ENCODE data around the gene SCN10A. TPM values are rescaled to one million over a fixed set of nuclear protein-coding genes. Genes with fewer than 3 reads are reported as not detected.

SCN10A gene
- total RNA-seq, 4 donors from 2014 or later = not detected

DNA sequence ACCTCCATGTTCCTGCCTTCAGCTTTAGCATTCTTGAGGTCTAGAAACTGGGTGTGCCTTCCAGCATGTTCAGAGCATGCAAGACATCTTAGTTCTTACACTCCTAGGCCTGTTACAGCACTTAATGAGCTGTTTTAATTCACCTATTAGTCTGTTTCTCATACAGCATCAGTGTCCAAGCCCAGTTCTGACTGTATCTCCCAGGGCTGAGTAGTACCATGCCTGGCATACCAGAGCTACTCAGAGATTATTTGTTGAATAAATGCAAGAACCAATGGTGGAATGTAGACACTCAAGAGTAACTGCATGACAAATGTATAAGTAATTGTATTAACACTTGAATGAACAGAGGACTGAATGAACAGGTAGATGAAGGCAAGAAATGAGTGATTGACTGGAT is 104.7 kb downstream of the SCN10A start:
- TF ChIP-seq, protein P1, sequence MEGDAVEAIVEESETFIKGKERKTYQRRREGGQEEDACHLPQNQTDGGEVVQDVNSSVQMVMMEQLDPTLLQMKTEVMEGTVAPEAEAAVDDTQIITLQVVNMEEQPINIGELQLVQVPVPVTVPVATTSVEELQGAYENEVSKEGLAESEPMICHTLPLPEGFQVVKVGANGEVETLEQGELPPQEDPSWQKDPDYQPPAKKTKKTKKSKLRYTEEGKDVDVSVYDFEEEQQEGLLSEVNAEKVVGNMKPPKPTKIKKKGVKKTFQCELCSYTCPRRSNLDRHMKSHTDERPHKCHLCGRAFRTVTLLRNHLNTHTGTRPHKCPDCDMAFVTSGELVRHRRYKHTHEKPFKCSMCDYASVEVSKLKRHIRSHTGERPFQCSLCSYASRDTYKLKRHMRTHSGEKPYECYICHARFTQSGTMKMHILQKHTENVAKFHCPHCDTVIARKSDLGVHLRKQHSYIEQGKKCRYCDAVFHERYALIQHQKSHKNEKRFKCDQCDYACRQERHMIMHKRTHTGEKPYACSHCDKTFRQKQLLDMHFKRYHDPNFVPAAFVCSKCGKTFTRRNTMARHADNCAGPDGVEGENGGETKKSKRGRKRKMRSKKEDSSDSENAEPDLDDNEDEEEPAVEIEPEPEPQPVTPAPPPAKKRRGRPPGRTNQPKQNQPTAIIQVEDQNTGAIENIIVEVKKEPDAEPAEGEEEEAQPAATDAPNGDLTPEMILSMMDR (IDR thresholded peaks at IDR 0.05; ENCODE audit: low read depth) = no peak

DNA sequence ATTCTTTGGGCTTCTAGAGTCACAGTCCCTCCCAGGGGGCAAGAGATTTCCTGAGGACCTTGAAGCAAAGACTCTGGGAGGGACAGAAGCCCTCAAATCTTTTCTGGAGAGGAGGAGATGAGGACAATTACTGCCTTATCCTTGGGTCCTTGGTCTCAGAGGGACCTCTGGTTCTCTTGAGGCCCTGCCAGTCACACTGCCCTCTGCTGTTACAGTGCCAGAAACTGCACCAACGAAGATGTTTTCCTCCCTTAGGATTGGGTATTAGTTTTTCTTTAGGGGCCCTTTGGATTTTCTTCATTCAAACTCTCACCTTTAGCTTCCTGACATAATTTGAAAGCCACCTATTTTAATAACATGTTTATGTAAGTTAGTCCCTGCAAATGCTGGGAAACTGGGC is 108.3 kb downstream of the SCN10A start:
- TF ChIP-seq, protein P1 (IDR thresholded peaks at IDR 0.05; ENCODE audit: low read depth) = no peak

DNA sequence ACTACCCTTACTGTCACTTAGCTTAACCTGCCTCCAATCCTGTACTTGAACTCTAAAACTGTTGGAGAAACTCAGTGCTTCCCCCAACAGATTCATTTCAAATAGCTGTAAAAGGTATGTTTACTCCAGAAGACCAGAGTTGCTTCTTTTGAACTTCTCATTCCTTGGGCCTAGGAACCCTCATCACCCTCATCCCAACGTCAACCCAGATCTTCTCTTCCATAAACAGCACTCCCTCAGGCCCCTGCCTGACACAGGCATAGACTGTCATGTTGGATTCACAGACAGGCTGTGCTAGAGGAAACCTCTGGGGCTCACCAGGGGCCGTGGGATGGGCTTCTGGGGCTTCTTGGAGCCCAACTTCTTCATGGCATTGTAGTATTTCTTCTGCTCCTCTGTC is 109.1 kb downstream of the SCN10A start:
- TF ChIP-seq, protein P1 (IDR thresholded peaks at IDR 0.05; ENCODE audit: low read depth) = no peak

DNA sequence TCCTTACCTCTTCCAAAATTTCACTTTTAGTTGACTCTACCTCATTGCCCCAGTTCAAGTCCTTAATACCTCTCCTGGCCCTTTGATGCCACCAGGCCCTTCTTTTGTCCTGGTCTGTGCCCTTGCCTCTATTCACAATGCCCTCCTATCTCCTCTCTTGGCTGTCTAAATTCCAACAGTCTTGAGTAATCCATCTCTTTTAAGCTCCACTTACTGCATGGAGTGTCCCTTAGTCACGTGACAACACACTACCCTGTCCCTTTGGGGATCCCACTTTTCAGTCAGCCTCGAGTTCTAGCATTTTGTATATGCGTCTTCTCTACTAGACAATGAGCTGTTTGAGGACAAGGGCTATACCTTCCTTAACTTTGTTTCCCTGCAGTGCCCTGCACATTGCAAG is 113.8 kb downstream of the SCN10A start:
- TF ChIP-seq, protein P1 (IDR thresholded peaks at IDR 0.05; ENCODE audit: low read depth) = no peak

DNA sequence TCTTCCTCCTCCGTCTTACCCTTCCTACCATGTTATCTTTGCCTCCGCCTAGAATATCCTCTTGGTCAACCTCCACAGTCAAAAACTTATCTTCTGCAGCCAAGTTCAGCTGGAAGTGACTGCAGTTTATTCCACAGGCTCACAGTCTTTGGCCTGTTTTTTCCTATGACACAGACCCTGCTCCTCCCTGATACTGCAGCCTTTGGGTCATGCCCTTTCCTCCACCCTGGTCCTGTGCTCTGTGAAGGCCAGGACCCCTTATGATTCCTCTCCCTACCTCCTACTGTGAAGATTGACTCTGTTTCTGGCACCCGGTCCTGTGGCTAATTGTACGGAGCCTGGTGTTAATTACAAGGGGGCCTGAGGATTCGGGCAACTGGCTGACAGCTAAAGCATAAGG is 117.3 kb downstream of the SCN10A start:
- TF ChIP-seq, protein P1 (IDR thresholded peaks at IDR 0.05; ENCODE audit: low read depth) = no peak

DNA sequence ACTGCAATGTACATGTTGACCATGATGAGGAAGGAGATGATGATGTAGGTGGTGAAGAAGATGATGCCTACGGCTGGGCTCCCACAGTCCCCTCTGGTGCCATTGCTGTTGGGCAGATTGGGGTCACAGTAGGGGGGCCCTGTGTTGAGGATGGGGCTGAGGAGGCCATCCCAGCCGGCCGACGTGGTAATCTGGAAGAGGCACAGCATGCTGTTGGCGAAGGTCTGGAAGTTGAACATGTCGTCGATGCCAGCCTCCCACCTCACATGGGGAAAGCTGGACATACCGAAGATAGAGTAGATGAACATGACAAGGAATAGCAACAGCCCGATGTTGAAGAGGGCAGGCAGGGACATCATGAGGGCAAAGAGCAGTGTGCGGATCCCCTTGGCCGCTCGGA is 118.0 kb downstream of the SCN10A start:
- TF ChIP-seq, protein P1 (IDR thresholded peaks at IDR 0.05; ENCODE audit: low read depth) = no peak

DNA sequence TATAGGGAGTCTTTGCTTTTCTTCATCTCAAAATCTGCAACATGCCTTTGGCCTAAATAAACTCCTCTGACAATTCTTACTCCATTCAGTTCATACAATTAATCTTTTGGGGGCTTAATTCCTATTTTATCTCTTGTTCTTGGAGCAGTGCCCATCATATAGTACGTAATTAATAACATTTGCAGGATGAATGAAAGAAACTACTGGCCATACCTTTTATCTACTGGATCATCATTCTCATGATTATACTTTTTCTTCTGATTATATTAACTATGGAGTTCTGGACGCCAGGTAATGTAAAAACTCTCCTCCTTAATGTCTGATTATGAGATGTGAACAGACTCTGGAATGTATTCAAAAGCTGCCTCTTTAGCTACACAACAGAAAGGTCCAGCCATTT is 120.0 kb downstream of the SCN10A start:
- TF ChIP-seq, protein P1 (IDR thresholded peaks at IDR 0.05; ENCODE audit: low read depth) = no peak

Measured in subcutaneous adipose tissue (tissue), 4 donors.